Type B pancreatic cell (in vitro differentiated cells): ENCODE measurements around the gene PLCB1. TPM values are rescaled to one million over a fixed set of nuclear protein-coding genes. Genes with fewer than 3 reads are reported as not detected.

ENCODE experiments used
- DNase-seq: peaks from one replicate; pipeline ENCODE4 v3.0.0; 2021; ENCODE audit warnings: mixed read lengths; ENCODE audit not compliant: unreplicated experiment; ENCODE audit errors: extremely low spot score
- H3K27ac Mint-ChIP-seq: 2 replicates; pipeline ENCODE4 v1.8.0; 2021; ENCODE audit warnings: mild to moderate bottlenecking, mixed read lengths
- H3K27me3 Mint-ChIP-seq: 2 replicates; pipeline ENCODE4 v1.8.0; 2021; ENCODE audit warnings: mixed read lengths
- H3K36me3 Mint-ChIP-seq: 2 replicates; pipeline ENCODE4 v1.8.0; 2021; ENCODE audit warnings: mixed read lengths
- H3K4me1 Mint-ChIP-seq: one replicate; pipeline ENCODE4 v1.8.0; 2021; ENCODE audit warnings: mixed read lengths; ENCODE audit not compliant: unreplicated experiment
- H3K4me3 Mint-ChIP-seq: 2 replicates; pipeline ENCODE4 v1.8.0; 2021; ENCODE audit warnings: mild to moderate bottlenecking, mixed read lengths
- H3K9me3 Mint-ChIP-seq: 2 replicates; pipeline ENCODE4 v1.8.0; 2021; ENCODE audit warnings: mixed read lengths
- CTCF ChIP-seq: fragments of 200-600 bp; sonication (generic); conservative IDR thresholded peaks from 2 replicates; pipeline ENCODE4 v1.5.0; 2021; ENCODE audit warnings: antibody characterized with exemption, mild to moderate bottlenecking
- total RNA-seq: library from RNA; stranded (reverse); gene quantifications from 2 replicates; pipeline ENCODE4 v1.2.1, GENCODE V29; 2021; ENCODE audit warnings: low replicate concordance

Gene PLCB1
- total RNA-seq, 1 donor from 2014 or later: 17.9 TPM

- H3K4me3 Mint-ChIP-seq: no peak overlapping the region
- DNase-seq: no peak
- no peak overlapping the region for H3K27ac Mint-ChIP-seq
- no peaks in the 10 kb centered on the region for H3K27me3 Mint-ChIP-seq
- no peak for TF ChIP-seq CTCF
- no peaks in the 10 kb centered on the region for H3K4me1 Mint-ChIP-seq
- peaks cover 3% of the 10 kb centered on the region for H3K36me3 Mint-ChIP-seq
- no peaks in the 10 kb centered on the region for H3K9me3 Mint-ChIP-seq
Observed at GRCh38 chr20:8673116-8673515, 541.0 kb downstream of the PLCB1 start.

- H3K4me1 Mint-ChIP-seq: no peaks in the 10 kb centered on the region
Observed at GRCh38 chr20:8675896-8676295, 543.8 kb downstream of the PLCB1 start.

GRCh38 chr20:8678098-8678776, 546.2 kb downstream of the PLCB1 start:
- Mint-ChIP-seq H3K4me1 (no peaks in the 10 kb centered on the region), H3K27ac (no peak overlapping the region), H3K4me3 (no peak overlapping the region), H3K36me3 (peaks cover 3% of the 10 kb centered on the region), H3K9me3 (no peaks in the 10 kb centered on the region), H3K27me3 (no peaks in the 10 kb centered on the region)
- no peak for TF ChIP-seq CTCF
- no peak for DNase-seq

More at GRCh38 chr20:8675896-8676295, 543.8 kb downstream of the PLCB1 start:
- peaks cover 3% of the 10 kb centered on the region for H3K36me3 Mint-ChIP-seq
- H3K4me3 Mint-ChIP-seq: no peak overlapping the region
- DNase-seq: no peak
- H3K27ac Mint-ChIP-seq: no peak overlapping the region
- H3K9me3 Mint-ChIP-seq: no peaks in the 10 kb centered on the region
- no peak for TF ChIP-seq CTCF
- H3K27me3 Mint-ChIP-seq: no peaks in the 10 kb centered on the region

GRCh38 chr20:8689337-8689736, 557.3 kb downstream of the PLCB1 start:
- Mint-ChIP-seq H3K4me3 (no peak overlapping the region), H3K27me3 (no peaks in the 10 kb centered on the region), H3K36me3 (peaks cover 10% of the 10 kb centered on the region), H3K9me3 (peaks cover 8% of the 10 kb centered on the region), H3K27ac (no peak overlapping the region), H3K4me1 (no peaks in the 10 kb centered on the region)
- no peak for TF ChIP-seq CTCF
- DNase-seq: no peak

GRCh38 chr20:8690074-8690473, 558.0 kb downstream of the PLCB1 start:
- no peak for DNase-seq
- TF ChIP-seq CTCF: no peak
- Mint-ChIP-seq H3K36me3 (peaks cover 10% of the 10 kb centered on the region), H3K4me3 (no peak overlapping the region), H3K4me1 (no peaks in the 10 kb centered on the region), H3K27ac (no peak overlapping the region), H3K27me3 (no peaks in the 10 kb centered on the region), H3K9me3 (peaks cover 8% of the 10 kb centered on the region)
